Stomach (tissue), 4 donors: ENCODE results near the gene LIN7A.

Experiments used
- CTCF ChIP-seq, 7 experiments: fragments of 450-650 bp in 4 of 7; fragments of 200-600 bp in 3 of 7; sonication (generic) in 3 of 7; IDR thresholded peaks; one replicate each; pipeline ENCODE4 v1.5.1; 2016 to 2019; ENCODE audit warnings: antibody characterized with exemption in 7 of 7, control low read depth in 2 of 7, mild to moderate bottlenecking in 1 of 7
- EP300 ChIP-seq: sonication (generic); formaldehyde crosslinking; IDR thresholded peaks from one replicate; pipeline ENCODE4 v1.6.1; 2017; ENCODE audit warnings: antibody characterized with exemption

DNA sequence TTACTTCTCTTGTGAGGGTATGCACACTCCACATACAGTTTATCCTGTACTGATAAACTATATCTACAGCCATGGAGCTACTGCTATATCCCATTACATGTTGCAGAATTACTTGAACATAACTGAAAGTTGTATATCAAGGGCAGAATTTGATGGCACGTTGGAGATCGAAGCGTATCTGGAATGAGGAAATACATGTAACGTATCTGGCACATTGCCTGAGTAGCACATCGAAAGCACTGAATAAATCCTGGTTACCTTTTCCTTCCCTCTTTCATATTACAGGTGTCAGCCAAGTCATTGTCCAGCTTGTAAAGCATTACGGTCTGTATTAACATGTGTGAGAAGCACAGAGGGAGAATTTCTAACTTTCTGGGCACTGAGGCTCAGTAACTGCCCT, 42.1 kb upstream of the LIN7A start:
- TF ChIP-seq EP300 (no peak), CTCF (IDR thresholded peaks at IDR 0.05) (no peak)
